Measurements from ENCODE around the gene TULP3.

The TULP3 gene

GRCh38 chr12:2973566-2973965 lies 82.9 kb downstream of the TULP3 start:
- DNase-seq = no peak

GRCh38 chr12:2974560-2974971 lies 83.9 kb downstream of the TULP3 start:
- no peak for DNase-seq

DNA sequence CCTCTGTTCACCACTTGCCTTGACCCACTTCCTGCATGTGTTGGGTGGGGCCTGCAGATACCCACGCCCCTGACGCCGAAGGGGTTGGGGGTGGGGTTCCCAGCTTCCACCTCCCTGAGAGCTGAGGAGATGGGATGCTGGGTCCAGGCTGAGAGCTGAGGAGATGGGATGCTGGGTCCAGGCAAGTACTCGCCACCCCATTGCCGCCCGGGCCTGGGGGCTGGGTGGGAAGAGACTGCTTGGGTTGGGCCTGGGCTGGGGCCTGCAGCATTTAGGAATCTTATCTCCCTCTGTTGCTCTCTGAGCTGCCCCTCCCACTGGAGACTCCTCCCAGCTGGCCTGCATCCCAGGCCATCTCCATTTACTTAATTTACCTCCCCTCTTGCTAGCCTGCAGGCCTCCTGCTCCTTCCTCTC lies 85.9 kb downstream of the TULP3 start:
- DNase-seq = no peak

- no peak for DNase-seq
Measured at GRCh38 chr12:2977776-2978175, 87.1 kb downstream of the TULP3 start.

DNA sequence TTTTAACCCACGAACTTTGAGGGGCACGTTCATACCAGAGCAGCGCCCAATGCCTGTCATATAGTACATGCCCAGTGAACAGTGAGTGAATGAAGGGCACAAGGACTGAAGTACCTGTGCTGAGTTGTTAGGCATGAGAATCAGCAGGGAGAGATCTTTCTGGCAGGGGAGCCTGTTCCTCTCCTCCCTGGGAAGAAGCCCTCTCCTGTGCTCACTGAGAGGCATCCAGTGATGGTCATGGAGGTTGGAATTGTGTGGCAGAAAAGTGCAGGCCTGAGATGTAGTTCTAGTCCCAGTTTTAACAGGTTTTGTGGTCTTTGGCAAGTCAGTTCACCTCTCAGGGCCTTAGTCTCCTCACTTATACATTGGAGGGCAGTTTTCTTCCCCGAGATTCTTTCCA lies 89.1 kb downstream of the TULP3 start:
- no peak for DNase-seq

GRCh38 chr12:2980630-2981029 lies 89.9 kb downstream of the TULP3 start:
- DNase-seq = no peak

- no peak for DNase-seq
Measured at GRCh38 chr12:2982361-2982760, 91.7 kb downstream of the TULP3 start.

- no peak for DNase-seq
Measured at GRCh38 chr12:2984249-2984648, 93.6 kb downstream of the TULP3 start.

- DNase-seq = no peak
Measured at GRCh38 chr12:2984698-2985097, 94.0 kb downstream of the TULP3 start.

- DNase-seq = no peak
Measured at GRCh38 chr12:2986876-2987275, 96.2 kb downstream of the TULP3 start.

GRCh38 chr12:2988494-2988893 lies 97.8 kb downstream of the TULP3 start:
- no peak for DNase-seq

Measured in activated naive CD4-positive, alpha-beta T cell treated with anti-CD3 and anti-CD28 coated beads, Interleukin-2, amount 50 U/mL, for 16 hours (primary cell).